Measurements from ENCODE around the gene INSRR. TPM values are rescaled to one million over a fixed set of nuclear protein-coding genes. Genes with fewer than 3 reads are reported as not detected.

Gene INSRR
- polyA plus RNA-seq, 2 donors, result 0.01 TPM; not detected in 1

- H3K9me3 ChIP-seq (ENCODE audit: control insufficient read depth in 2 of 2, insufficient read depth in 1 of 2, low read depth in 1 of 2, low read length in 1 of 2), result no peaks in the 10 kb centered on the region
- no peaks in the 10 kb centered on the region for H3K36me3 ChIP-seq (ENCODE audit: control insufficient read depth in 2 of 2, insufficient read depth in 2 of 2, low read length in 1 of 2)
- H3K4me3 ChIP-seq (ENCODE audit: low read depth in 1 of 2, low read length in 2 of 2), result no peak overlapping the region
- WGBS, 2 donors, result 81 to 82% methylated on average over 7 of the region's 7 CpGs
- peaks cover 0 to 4% of the 10 kb centered on the region in 2 donors for H3K27me3 ChIP-seq (ENCODE audit: control insufficient read depth in 1 of 2, insufficient read depth in 2 of 2, low read length in 2 of 2)
- no peak overlapping the region for H3K27ac ChIP-seq (ENCODE audit: low read depth in 2 of 2, low read length in 1 of 2)
- peaks cover 9 to 13% of the 10 kb centered on the region in 2 donors for H3K4me1 ChIP-seq (ENCODE audit: control insufficient read depth in 2 of 2, insufficient read depth in 2 of 2, low read length in 1 of 2)
Observed at GRCh38 chr1:156847591-156848460, 11.1 kb downstream of the INSRR start.

DNA sequence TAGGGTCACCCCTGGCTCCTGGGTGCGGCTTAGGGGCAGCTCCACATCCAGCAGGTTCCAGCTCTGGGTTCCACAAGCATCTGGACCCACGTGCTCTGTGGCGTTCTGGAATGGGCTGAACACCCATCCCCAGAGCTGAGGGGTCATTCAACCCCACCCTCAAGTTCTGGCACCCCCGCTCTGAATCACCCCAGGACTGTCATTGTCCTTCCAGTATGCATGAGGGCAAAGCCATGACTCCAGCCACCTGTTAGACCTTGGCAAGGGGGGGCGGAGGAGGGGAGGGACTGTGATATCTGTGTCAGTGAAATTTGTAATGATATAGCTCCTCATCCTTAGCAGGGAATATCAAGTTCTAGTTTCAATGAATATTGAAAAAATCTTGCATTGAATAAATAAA lies 12.3 kb downstream of the INSRR start:
- Histone ChIP-seq H3K36me3 (ENCODE audit: control insufficient read depth in 2 of 2, insufficient read depth in 2 of 2, low read length in 1 of 2) (no peaks in the 10 kb centered on the region), H3K27ac (ENCODE audit: low read depth in 2 of 2, low read length in 1 of 2) (no peak overlapping the region), H3K27me3 (ENCODE audit: control insufficient read depth in 1 of 2, insufficient read depth in 2 of 2, low read length in 2 of 2) (peaks cover 0 to 4% of the 10 kb centered on the region in 2 donors), H3K4me3 (ENCODE audit: low read depth in 1 of 2, low read length in 2 of 2) (no peak overlapping the region), H3K9me3 (ENCODE audit: control insufficient read depth in 2 of 2, insufficient read depth in 1 of 2, low read depth in 1 of 2, low read length in 1 of 2) (no peaks in the 10 kb centered on the region), H3K4me1 (ENCODE audit: control insufficient read depth in 2 of 2, insufficient read depth in 2 of 2, low read length in 1 of 2) (peaks cover 5 to 8% of the 10 kb centered on the region in 2 donors)
- 92 to 94% methylated on average over 5 of the region's 5 CpGs for WGBS, 2 donors

- 60% methylated on average over 18 of the region's 18 CpGs for WGBS, 2 donors
- H3K36me3 ChIP-seq (ENCODE audit: control insufficient read depth in 2 of 2, insufficient read depth in 2 of 2, low read length in 1 of 2), result no peaks in the 10 kb centered on the region
- H3K9me3 ChIP-seq (ENCODE audit: control insufficient read depth in 2 of 2, insufficient read depth in 1 of 2, low read depth in 1 of 2, low read length in 1 of 2), result no peaks in the 10 kb centered on the region
- H3K4me3 ChIP-seq (ENCODE audit: low read depth in 1 of 2, low read length in 2 of 2), result no peak overlapping the region
- H3K27ac ChIP-seq (ENCODE audit: low read depth in 2 of 2, low read length in 1 of 2), result no peak overlapping the region
- peaks cover 0 to 4% of the 10 kb centered on the region in 2 donors for H3K27me3 ChIP-seq (ENCODE audit: control insufficient read depth in 1 of 2, insufficient read depth in 2 of 2, low read length in 2 of 2)
- H3K4me1 ChIP-seq (ENCODE audit: control insufficient read depth in 2 of 2, insufficient read depth in 2 of 2, low read length in 1 of 2), result peaks cover 5 to 8% of the 10 kb centered on the region in 2 donors
Observed at GRCh38 chr1:156845953-156846545, 12.9 kb downstream of the INSRR start.

- H3K4me1 ChIP-seq (ENCODE audit: control insufficient read depth in 2 of 2, insufficient read depth in 2 of 2, low read length in 1 of 2), result peaks cover 5 to 8% of the 10 kb centered on the region in 2 donors
- WGBS, 2 donors, result 14% methylated on average over 61 to 69 of the region's 69 CpGs
- peaks cover 0 to 4% of the 10 kb centered on the region in 2 donors for H3K27me3 ChIP-seq (ENCODE audit: control insufficient read depth in 1 of 2, insufficient read depth in 2 of 2, low read length in 2 of 2)
- H3K36me3 ChIP-seq (ENCODE audit: control insufficient read depth in 2 of 2, insufficient read depth in 2 of 2, low read length in 1 of 2), result no peaks in the 10 kb centered on the region
- no peaks in the 10 kb centered on the region for H3K9me3 ChIP-seq (ENCODE audit: control insufficient read depth in 2 of 2, insufficient read depth in 1 of 2, low read depth in 1 of 2, low read length in 1 of 2)
- no peak overlapping the region for H3K4me3 ChIP-seq (ENCODE audit: low read depth in 1 of 2, low read length in 2 of 2)
- H3K27ac ChIP-seq (ENCODE audit: low read depth in 2 of 2, low read length in 1 of 2), result no peak overlapping the region
Observed at GRCh38 chr1:156845055-156845952, 13.6 kb downstream of the INSRR start.

GRCh38 chr1:156844638-156845037 lies 14.3 kb downstream of the INSRR start:
- peaks cover 0 to 4% of the 10 kb centered on the region in 2 donors for H3K27me3 ChIP-seq (ENCODE audit: control insufficient read depth in 1 of 2, insufficient read depth in 2 of 2, low read length in 2 of 2)

GRCh38 chr1:156844102-156844501 lies 14.8 kb downstream of the INSRR start:
- H3K4me3 ChIP-seq (ENCODE audit: low read depth in 1 of 2, low read length in 2 of 2), result no peak overlapping the region
- peaks cover 0 to 4% of the 10 kb centered on the region in 2 donors for H3K27me3 ChIP-seq (ENCODE audit: control insufficient read depth in 1 of 2, insufficient read depth in 2 of 2, low read length in 2 of 2)
- peaks cover 5 to 9% of the 10 kb centered on the region in 2 donors for H3K4me1 ChIP-seq (ENCODE audit: control insufficient read depth in 2 of 2, insufficient read depth in 2 of 2, low read length in 1 of 2)
- no peak overlapping the region for H3K27ac ChIP-seq (ENCODE audit: low read depth in 2 of 2, low read length in 1 of 2)
- H3K36me3 ChIP-seq (ENCODE audit: control insufficient read depth in 2 of 2, insufficient read depth in 2 of 2, low read length in 1 of 2), result no peaks in the 10 kb centered on the region
- 48 to 53% methylated on average over 6 of the region's 6 CpGs for WGBS, 2 donors
- no peaks in the 10 kb centered on the region for H3K9me3 ChIP-seq (ENCODE audit: control insufficient read depth in 2 of 2, insufficient read depth in 1 of 2, low read depth in 1 of 2, low read length in 1 of 2)

More at GRCh38 chr1:156844638-156845037, 14.3 kb downstream of the INSRR start:
- peaks cover 5 to 8% of the 10 kb centered on the region in 2 donors for H3K4me1 ChIP-seq (ENCODE audit: control insufficient read depth in 2 of 2, insufficient read depth in 2 of 2, low read length in 1 of 2)
- no peaks in the 10 kb centered on the region for H3K36me3 ChIP-seq (ENCODE audit: control insufficient read depth in 2 of 2, insufficient read depth in 2 of 2, low read length in 1 of 2)
- 25 to 32% methylated on average over 14 of the region's 14 CpGs for WGBS, 2 donors
- no peaks in the 10 kb centered on the region for H3K9me3 ChIP-seq (ENCODE audit: control insufficient read depth in 2 of 2, insufficient read depth in 1 of 2, low read depth in 1 of 2, low read length in 1 of 2)
- no peak overlapping the region for H3K4me3 ChIP-seq (ENCODE audit: low read depth in 1 of 2, low read length in 2 of 2)
- no peak overlapping the region for H3K27ac ChIP-seq (ENCODE audit: low read depth in 2 of 2, low read length in 1 of 2)

DNA sequence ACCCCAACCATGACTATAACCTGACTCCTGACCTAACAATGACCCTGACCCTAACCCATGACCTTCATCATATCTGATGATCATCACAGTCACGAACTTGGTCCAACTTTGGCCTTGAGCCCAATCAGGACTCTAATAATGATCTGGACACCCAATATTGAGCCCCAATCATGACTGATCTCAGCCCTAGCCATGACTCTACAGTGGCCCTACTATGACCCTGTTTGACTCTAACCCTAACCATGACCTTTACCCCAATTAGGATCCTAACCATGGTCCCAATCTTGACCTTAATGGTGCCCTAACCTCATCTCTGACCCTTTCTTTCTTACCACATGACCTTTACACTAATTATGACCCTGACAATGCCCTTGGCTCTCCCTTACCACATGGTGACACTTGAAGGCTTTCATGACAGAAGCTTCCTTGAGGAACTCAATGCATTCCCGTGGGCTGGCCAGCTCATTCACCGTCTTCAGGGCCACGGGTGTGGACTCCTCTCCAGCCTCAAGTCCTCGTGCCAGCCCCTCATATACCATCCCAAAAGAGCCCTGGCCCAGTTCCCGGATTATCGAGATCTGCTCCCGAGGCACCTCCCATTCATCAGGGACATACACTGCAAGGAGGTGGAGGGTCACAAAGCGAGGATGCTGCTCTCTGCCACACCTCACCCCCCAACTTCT lies 16.2 kb downstream of the INSRR start:
- no peaks in the 10 kb centered on the region for H3K27me3 ChIP-seq (ENCODE audit: control insufficient read depth in 1 of 2, insufficient read depth in 2 of 2, low read length in 2 of 2)
- H3K27ac ChIP-seq (ENCODE audit: low read depth in 2 of 2, low read length in 1 of 2), result no peak overlapping the region
- no peak overlapping the region for H3K4me3 ChIP-seq (ENCODE audit: low read depth in 1 of 2, low read length in 2 of 2)
- peaks cover 5 to 8% of the 10 kb centered on the region in 2 donors for H3K4me1 ChIP-seq (ENCODE audit: control insufficient read depth in 2 of 2, insufficient read depth in 2 of 2, low read length in 1 of 2)
- 80% methylated on average over 9 of the region's 9 CpGs for WGBS, 2 donors
- H3K36me3 ChIP-seq (ENCODE audit: control insufficient read depth in 2 of 2, insufficient read depth in 2 of 2, low read length in 1 of 2), result no peaks in the 10 kb centered on the region
- no peaks in the 10 kb centered on the region for H3K9me3 ChIP-seq (ENCODE audit: control insufficient read depth in 2 of 2, insufficient read depth in 1 of 2, low read depth in 1 of 2, low read length in 1 of 2)

GRCh38 chr1:156841295-156841855 lies 17.5 kb downstream of the INSRR start:
- Histone ChIP-seq H3K4me1 (ENCODE audit: control insufficient read depth in 2 of 2, insufficient read depth in 2 of 2, low read length in 1 of 2) (peaks cover 5 to 8% of the 10 kb centered on the region in 2 donors), H3K36me3 (ENCODE audit: control insufficient read depth in 2 of 2, insufficient read depth in 2 of 2, low read length in 1 of 2) (no peaks in the 10 kb centered on the region), H3K4me3 (ENCODE audit: low read depth in 1 of 2, low read length in 2 of 2) (no peak overlapping the region), H3K27me3 (ENCODE audit: control insufficient read depth in 1 of 2, insufficient read depth in 2 of 2, low read length in 2 of 2) (no peaks in the 10 kb centered on the region), H3K9me3 (ENCODE audit: control insufficient read depth in 2 of 2, insufficient read depth in 1 of 2, low read depth in 1 of 2, low read length in 1 of 2) (no peaks in the 10 kb centered on the region), H3K27ac (ENCODE audit: low read depth in 2 of 2, low read length in 1 of 2) (no peak overlapping the region)
- 74 to 78% methylated on average over 15 to 16 of the region's 16 CpGs for WGBS, 2 donors
